K562 (cell line): Measurements from ENCODE around the gene PPARD. TPM values are rescaled to one million over a fixed set of nuclear protein-coding genes. Genes with fewer than 3 reads are reported as not detected.
A peak's percentile ranks its signal among the peaks of the same experiment; 100 is the strongest.

ENCODE experiments used
- EP400 ChIP-seq: fragments of 450-650 bp; IDR thresholded peaks from 2 replicates; pipeline ENCODE4 v1.6.1; 2017; ENCODE audit warnings: antibody characterized with exemption, mild to moderate bottlenecking, moderate library complexity
- ETS1 ChIP-seq: conservative IDR thresholded peaks from 2 replicates; pipeline ENCODE4 v1.6.1; 2011; ENCODE audit warnings: low read depth, mild to moderate bottlenecking, low read length; ENCODE audit not compliant: control insufficient read depth
- GATA2 ChIP-seq: sonication (generic); formaldehyde crosslinking; IDR thresholded peaks from 2 replicates; pipeline ENCODE4 v1.4.0; 2020; ENCODE audit warnings: mild to moderate bottlenecking, missing genetic modification reagents
- HNRNPL ChIP-seq: fragments of 200-400 bp; formaldehyde crosslinking; IDR thresholded peaks from 2 replicates; pipeline ENCODE4 v1.6.1; 2017; ENCODE audit warnings: low read depth, mild to moderate bottlenecking, low read length
- KLF6 ChIP-seq: fragments of 250-450 bp; sonication (Bioruptor Pico); IDR thresholded peaks from 2 replicates; pipeline ENCODE4 v1.4.0; 2020; ENCODE audit warnings: mild to moderate bottlenecking, moderate library complexity, borderline replicate concordance
- MED1 ChIP-seq: sonication (generic); formaldehyde crosslinking; IDR thresholded peaks from 2 replicates; pipeline ENCODE4 v1.8.1; 2023; ENCODE audit warnings: missing genetic modification reagents, borderline replicate concordance
- MEF2A ChIP-seq: IDR thresholded peaks from 2 replicates; pipeline ENCODE4 v1.6.1; 2011; ENCODE audit warnings: low read depth, mild to moderate bottlenecking, low read length, moderate library complexity; ENCODE audit not compliant: control insufficient read depth
- PURB ChIP-seq: sonication (generic); formaldehyde crosslinking; IDR thresholded peaks from 2 replicates; pipeline ENCODE4 v1.9.0; 2021; ENCODE audit warnings: low read depth, mild to moderate bottlenecking, missing genetic modification reagents
- RBM39 ChIP-seq: fragments of 200-400 bp; formaldehyde crosslinking; optimal IDR thresholded peaks from 2 replicates; pipeline ENCODE3; 2018; ENCODE audit warnings: low read depth, low read length
- SMAD3 ChIP-seq: fragments of 450-650 bp; formaldehyde crosslinking; conservative IDR thresholded peaks from 2 replicates; pipeline ENCODE4 v1.4.0; 2020; ENCODE audit warnings: mild to moderate bottlenecking
- STAT6 ChIP-seq: sonication (generic); formaldehyde crosslinking; IDR thresholded peaks from 2 replicates; pipeline ENCODE4 v1.8.1; 2023; ENCODE audit warnings: mild to moderate bottlenecking, missing genetic modification reagents
- U2AF1 ChIP-seq: fragments of 200-400 bp; formaldehyde crosslinking; optimal IDR thresholded peaks from 2 replicates; pipeline ENCODE3; 2017; ENCODE audit warnings: mild to moderate bottlenecking, low read depth, low read length, moderate library complexity
- VEZF1 ChIP-seq: fragments of 200-800 bp; sonication (Bioruptor generic); IDR thresholded peaks from 2 replicates; pipeline ENCODE4 v1.6.1; 2017; ENCODE audit warnings: missing genetic modification characterization, missing compliant biosample characterization
- ZNF134 ChIP-seq: fragments of 250-450 bp; sonication (Bioruptor Pico); conservative IDR thresholded peaks from 2 replicates; pipeline ENCODE4 v1.4.0; 2020
- ZNF165 ChIP-seq: fragments of 250-450 bp; sonication (Bioruptor Pico); IDR thresholded peaks from 2 replicates; pipeline ENCODE4 v1.4.0; 2020; ENCODE audit warnings: borderline replicate concordance
- ZNF551 ChIP-seq: fragments of 250-450 bp; sonication (Bioruptor Pico); IDR thresholded peaks from 2 replicates; pipeline ENCODE4 v1.5.0; 2021; ENCODE audit warnings: mild to moderate bottlenecking, moderate library complexity
- ZNF584 ChIP-seq: fragments of 200-800 bp; sonication (Bioruptor generic); IDR thresholded peaks from 2 replicates; pipeline ENCODE4 v1.6.1; 2016; ENCODE audit warnings: low read depth, mild to moderate bottlenecking, missing genetic modification characterization, missing compliant biosample characterization
- polyA plus RNA-seq, 8 experiments: library from polyadenylated mRNA; depleted of rRNA in 4 of 8; stranded (reverse) in 5 of 8; unstranded in 3 of 8; fragments of >200 nt; fragmentation: Nextera tagmentation in 2 of 8; fragmentation: Illumina TruSeq in 1 of 8; extraction: Ambion mirVana in 2 of 8; extraction: Trizol in 1 of 8; gene quantifications; 2 replicates each; pipeline versions ENCODE4 v1.2.1 to v1.2.3, GENCODE V29; 2011 to 2014; ENCODE audit warnings: inconsistent platforms in 1 of 8, missing spikeins in 1 of 8
- total RNA-seq, 7 experiments: library from RNA; depleted of rRNA in 6 of 7; stranded (reverse); fragments of >200 nt in 6 of 7; fragmentation: Illumina TruSeq in 2 of 7; extraction: Trizol in 2 of 7; gene quantifications; 2 replicates each; pipeline versions ENCODE4 v1.2.1 to v1.2.3, GENCODE V29; 2011 to 2021; ENCODE audit warnings: low replicate concordance in 1 of 7
- TF ChIP-seq, protein P1 (sequence below): IDR thresholded peaks from 2 replicates; pipeline ENCODE4 v1.6.1; 2011; ENCODE audit warnings: borderline replicate concordance, low read depth, mild to moderate bottlenecking, moderate library complexity, low read length; ENCODE audit not compliant: insufficient read depth, poor library complexity, severe bottlenecking
- TF ChIP-seq, protein P2 (sequence below): fragments of 450-650 bp; formaldehyde crosslinking; IDR thresholded peaks from 2 replicates; pipeline ENCODE4 v1.4.0; 2020; ENCODE audit warnings: mild to moderate bottlenecking, moderate library complexity

Gene PPARD
- total and polyA plus RNA-seq, 9 of the 15 experiments (the other 6 are each of a cell fraction or from before 2014, with no cell fraction given) = 0.14 to 13.2 (median 3.8) TPM

GRCh38 chr6:35294308-35294945 lies 47.9 kb upstream of the PPARD start (continued):
- TF ChIP-seq, protein P1, sequence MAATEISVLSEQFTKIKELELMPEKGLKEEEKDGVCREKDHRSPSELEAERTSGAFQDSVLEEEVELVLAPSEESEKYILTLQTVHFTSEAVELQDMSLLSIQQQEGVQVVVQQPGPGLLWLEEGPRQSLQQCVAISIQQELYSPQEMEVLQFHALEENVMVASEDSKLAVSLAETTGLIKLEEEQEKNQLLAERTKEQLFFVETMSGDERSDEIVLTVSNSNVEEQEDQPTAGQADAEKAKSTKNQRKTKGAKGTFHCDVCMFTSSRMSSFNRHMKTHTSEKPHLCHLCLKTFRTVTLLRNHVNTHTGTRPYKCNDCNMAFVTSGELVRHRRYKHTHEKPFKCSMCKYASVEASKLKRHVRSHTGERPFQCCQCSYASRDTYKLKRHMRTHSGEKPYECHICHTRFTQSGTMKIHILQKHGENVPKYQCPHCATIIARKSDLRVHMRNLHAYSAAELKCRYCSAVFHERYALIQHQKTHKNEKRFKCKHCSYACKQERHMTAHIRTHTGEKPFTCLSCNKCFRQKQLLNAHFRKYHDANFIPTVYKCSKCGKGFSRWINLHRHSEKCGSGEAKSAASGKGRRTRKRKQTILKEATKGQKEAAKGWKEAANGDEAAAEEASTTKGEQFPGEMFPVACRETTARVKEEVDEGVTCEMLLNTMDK = no peak
- TF ChIP-seq HNRNPL (no peak), EP400 (no peak), MED1 (no peak), U2AF1 (no peak), PURB (no peak), ZNF134 (no peak), STAT6 (no peak), ZNF584 (CRISPR knock-in tag) (no peak), ZNF551 (no peak), ZNF165 (CRISPR knock-in tag) (no peak), GATA2 (no peak), ETS1 (no peak), SMAD3 (0 out of 2 replicates have a peak, but pooled peaks have one; percentile 2), VEZF1 (CRISPR knock-in tag) (no peak), RBM39 (no peak), KLF6 (CRISPR knock-in tag) (no peak), MEF2A (no peak)
- TF ChIP-seq, protein P2, sequence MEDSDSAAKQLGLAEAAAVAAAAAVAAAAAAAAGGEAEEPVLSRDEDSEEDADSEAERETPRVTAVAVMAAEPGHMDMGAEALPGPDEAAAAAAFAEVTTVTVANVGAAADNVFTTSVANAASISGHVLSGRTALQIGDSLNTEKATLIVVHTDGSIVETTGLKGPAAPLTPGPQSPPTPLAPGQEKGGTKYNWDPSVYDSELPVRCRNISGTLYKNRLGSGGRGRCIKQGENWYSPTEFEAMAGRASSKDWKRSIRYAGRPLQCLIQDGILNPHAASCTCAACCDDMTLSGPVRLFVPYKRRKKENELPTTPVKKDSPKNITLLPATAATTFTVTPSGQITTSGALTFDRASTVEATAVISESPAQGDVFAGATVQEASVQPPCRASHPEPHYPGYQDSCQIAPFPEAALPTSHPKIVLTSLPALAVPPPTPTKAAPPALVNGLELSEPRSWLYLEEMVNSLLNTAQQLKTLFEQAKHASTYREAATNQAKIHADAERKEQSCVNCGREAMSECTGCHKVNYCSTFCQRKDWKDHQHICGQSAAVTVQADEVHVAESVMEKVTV (CRISPR knock-in tag) = peak; percentile 11; the same call in 1 of the 2 replicates
